ENCODE data around the gene SIGLEC6. TPM values are rescaled to one million over a fixed set of nuclear protein-coding genes. Genes with fewer than 3 reads are reported as not detected.

SIGLEC6 gene
- total RNA-seq, 1 donor from 2014 or later, result 28.7 TPM

DNA sequence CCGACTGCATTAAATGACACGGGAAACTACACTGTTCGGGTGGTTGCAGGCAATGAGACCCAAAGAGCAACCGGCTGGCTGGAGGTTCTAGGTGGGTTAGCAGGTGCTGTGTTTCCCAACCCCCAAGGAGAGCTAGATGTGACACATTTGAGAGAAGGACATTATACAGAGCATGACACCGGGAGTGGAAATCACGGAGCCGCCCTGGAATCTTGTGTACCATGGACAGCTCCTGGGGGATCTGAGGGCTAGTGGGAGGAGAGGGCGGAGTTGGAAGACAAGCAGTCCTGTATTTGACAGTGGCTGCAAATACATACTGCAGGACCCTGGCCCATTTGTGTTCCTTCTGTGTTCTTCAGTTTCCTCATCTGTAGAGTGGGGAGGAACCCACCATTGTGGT is 50.9 kb downstream of the SIGLEC6 start:
- CTCF ChIA-PET, result no interaction called here
- POLR2A ChIA-PET, result no interaction called here
- no peaks in the 10 kb centered on the region for H3K36me3 Mint-ChIP-seq (ENCODE audit: low read depth)
- H3K27ac Mint-ChIP-seq, result no peak overlapping the region
- no peak overlapping the region for H3K4me3 Mint-ChIP-seq
- TF ChIP-seq, protein P1, sequence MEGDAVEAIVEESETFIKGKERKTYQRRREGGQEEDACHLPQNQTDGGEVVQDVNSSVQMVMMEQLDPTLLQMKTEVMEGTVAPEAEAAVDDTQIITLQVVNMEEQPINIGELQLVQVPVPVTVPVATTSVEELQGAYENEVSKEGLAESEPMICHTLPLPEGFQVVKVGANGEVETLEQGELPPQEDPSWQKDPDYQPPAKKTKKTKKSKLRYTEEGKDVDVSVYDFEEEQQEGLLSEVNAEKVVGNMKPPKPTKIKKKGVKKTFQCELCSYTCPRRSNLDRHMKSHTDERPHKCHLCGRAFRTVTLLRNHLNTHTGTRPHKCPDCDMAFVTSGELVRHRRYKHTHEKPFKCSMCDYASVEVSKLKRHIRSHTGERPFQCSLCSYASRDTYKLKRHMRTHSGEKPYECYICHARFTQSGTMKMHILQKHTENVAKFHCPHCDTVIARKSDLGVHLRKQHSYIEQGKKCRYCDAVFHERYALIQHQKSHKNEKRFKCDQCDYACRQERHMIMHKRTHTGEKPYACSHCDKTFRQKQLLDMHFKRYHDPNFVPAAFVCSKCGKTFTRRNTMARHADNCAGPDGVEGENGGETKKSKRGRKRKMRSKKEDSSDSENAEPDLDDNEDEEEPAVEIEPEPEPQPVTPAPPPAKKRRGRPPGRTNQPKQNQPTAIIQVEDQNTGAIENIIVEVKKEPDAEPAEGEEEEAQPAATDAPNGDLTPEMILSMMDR (IDR thresholded peaks at IDR 0.05), result no peak
- DNase-seq (no peak), ATAC-seq (ENCODE audit: low read depth) (no peak)
- intact Hi-C loops (cut with micrococcal nuclease), result no loop called here
- H3K9me3 Mint-ChIP-seq, result no peaks in the 10 kb centered on the region
- H3K4me1 Mint-ChIP-seq, result no peaks in the 10 kb centered on the region
- H3K27me3 Mint-ChIP-seq, result peaks cover 33% of the 10 kb centered on the region

DNA sequence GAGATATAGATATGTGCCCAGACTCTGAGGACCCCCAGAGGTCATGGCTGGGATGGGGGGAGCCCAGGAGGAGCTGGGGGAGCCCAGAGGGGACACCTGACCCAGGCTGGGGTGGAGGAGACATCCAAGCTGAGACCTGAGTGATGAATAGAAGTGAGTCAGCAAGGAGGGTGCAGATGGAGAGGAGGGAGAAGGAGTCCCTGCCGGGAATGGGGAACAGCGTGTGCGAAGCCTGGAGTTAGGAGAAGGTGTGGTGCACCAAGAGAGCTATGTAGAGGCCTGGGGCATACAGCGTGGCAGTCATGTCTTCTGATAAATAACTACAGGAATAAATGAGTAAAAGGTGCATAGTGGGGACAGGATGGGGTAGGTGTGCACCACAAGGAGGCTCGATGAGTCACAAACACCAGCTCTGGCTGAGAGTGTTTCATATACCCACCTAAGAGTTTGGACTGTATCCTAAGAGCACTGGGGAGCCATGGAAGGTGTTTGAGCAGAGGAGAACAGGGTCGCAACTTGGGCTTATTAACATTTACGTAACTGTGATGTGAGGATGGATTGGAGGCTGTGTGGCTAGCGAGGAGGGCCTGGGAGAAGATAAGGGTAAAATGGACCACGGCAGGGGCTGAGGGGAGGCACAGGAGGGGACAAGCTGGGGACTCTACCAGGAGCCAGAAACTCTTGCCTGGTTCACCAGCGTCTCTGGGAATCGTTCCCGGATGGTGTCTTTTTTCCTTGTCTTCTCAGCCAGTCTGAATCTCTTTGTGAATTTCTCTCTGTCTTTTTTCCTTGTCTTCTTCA is 51.7 kb downstream of the SIGLEC6 start:
- TF ChIP-seq, protein P1 (IDR thresholded peaks at IDR 0.05), result no peak
- ChIA-PET CTCF (interaction anchor here (1.3 kb wide), 1 partner anchor 177 kb away, joined by 3 read pairs; no protein-coding TSS in a partner anchor), POLR2A (no interaction called here)
- Mint-ChIP-seq H3K4me1 (peaks cover under 1% of the 10 kb centered on the region), H3K27me3 (peaks cover 30% of the 10 kb centered on the region), H3K4me3 (no peak overlapping the region), H3K27ac (no peak overlapping the region), H3K9me3 (no peaks in the 10 kb centered on the region), H3K36me3 (ENCODE audit: low read depth) (no peaks in the 10 kb centered on the region)
- DNase-seq (no peak), ATAC-seq (ENCODE audit: low read depth) (no peak)
- intact Hi-C loops (cut with micrococcal nuclease), result no loop called here

DNA sequence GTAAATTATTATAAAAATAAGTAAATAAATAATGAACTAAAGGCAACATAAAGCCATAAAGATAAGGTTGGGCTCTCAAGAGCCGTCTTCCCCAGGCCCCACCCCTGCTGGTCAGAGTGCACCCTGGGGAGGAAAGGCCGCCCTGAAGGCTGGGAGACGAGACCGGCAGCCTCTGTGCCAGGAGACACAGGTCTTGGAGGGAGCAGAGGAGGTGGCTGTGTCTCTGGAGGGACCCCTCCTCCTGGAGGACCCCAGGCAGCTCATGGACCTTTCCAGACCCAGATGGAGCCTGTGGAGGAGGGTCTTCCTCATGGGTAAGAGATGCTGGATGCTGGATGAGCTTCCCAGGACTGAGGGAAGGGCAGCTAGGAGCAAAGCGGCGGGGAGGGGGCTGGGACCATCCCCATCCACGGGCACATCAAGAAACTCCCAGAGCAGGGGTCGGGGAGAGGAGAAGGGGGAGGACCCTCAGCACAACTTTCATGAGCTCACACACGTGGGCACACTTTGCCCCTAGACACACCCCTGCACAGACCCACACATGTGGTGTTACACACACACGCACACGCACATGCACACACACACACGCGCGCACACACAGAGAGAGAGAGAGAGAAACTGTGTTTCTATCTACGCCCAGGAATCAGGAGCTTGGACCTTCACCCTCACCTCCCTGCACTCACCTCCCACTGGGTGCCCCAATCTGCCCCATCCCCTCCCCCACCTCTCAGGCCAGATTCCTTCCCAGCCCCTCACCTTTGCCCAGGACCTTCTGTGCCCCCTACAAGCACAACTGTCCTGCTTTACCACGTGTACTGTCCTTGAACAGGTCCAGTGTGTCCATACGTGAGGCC is 52.9 kb downstream of the SIGLEC6 start, which contains the start of gene CEACAM18:
Gene CEACAM18, plus strand, starts transcription at position 159 of the 854 bp plus-strand sequence.
- ChIA-PET CTCF (interaction anchor here (1.3 kb wide), 2 partner anchors 11 to 178 kb away, joined by 3 read pairs; no protein-coding TSS in a partner anchor), POLR2A (no interaction called here)
- Mint-ChIP-seq H3K4me1 (peaks cover 3% of the 10 kb centered on the region), H3K9me3 (no peaks in the 10 kb centered on the region), H3K27me3 (peaks cover 23% of the 10 kb centered on the region), H3K36me3 (ENCODE audit: low read depth) (no peaks in the 10 kb centered on the region), H3K4me3 (no peak within 1 kb of the TSS), H3K27ac (no peak within 1 kb of the TSS)
- intact Hi-C loops (cut with micrococcal nuclease), result no loop called here
- no peak for ATAC-seq (ENCODE audit: low read depth)
- TF ChIP-seq, protein P1 (IDR thresholded peaks at IDR 0.05), result no peak
- DNase-seq, result no peak

- peaks cover 10% of the 10 kb centered on the region for H3K4me1 Mint-ChIP-seq
- CTCF ChIA-PET, result interaction anchor here (11.8 kb wide), 1 partner anchor 181 kb away, joined by 414 read pairs; no protein-coding TSS in a partner anchor
- no peaks in the 10 kb centered on the region for H3K36me3 Mint-ChIP-seq (ENCODE audit: low read depth)
- TF ChIP-seq, protein P1 (IDR thresholded peaks at IDR 0.05), result no peak
- DNase-seq (no peak), ATAC-seq (ENCODE audit: low read depth) (no peak)
- intact Hi-C loops (cut with micrococcal nuclease), result no loop called here
- no peak overlapping the region for H3K27ac Mint-ChIP-seq
- H3K9me3 Mint-ChIP-seq, result no peaks in the 10 kb centered on the region
- POLR2A ChIA-PET, result no interaction called here
- H3K27me3 Mint-ChIP-seq, result peaks cover 23% of the 10 kb centered on the region
- no peak overlapping the region for H3K4me3 Mint-ChIP-seq
These were observed 54.1 kb downstream of the SIGLEC6 start for GRCh38 chr19:51477344-51477743.

DNA sequence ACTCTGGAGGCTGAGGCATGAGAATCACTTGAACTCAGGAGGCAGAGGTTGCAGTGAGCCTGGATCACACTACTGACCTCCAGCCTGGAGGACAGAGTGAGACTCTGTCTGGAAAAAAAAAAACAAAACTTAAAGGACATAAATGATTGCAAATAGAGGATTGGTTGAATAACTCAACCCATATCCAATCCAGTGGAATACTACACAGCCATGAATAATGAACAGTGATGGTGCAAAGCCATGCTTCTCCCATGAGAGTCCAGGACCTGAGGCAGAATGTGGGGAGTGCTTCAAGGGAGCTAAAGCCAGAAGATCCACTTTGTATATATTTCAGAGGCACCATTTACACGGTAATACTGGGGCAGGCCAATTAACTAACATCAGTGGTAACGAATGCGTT is 55.3 kb downstream of the SIGLEC6 start:
- POLR2A ChIA-PET, result no interaction called here
- Mint-ChIP-seq H3K27ac (no peak overlapping the region), H3K4me3 (no peak overlapping the region), H3K9me3 (no peaks in the 10 kb centered on the region), H3K36me3 (ENCODE audit: low read depth) (no peaks in the 10 kb centered on the region), H3K27me3 (peaks cover 20% of the 10 kb centered on the region), H3K4me1 (peaks cover 10% of the 10 kb centered on the region)
- no peak for ATAC-seq (ENCODE audit: low read depth)
- intact Hi-C loops (cut with micrococcal nuclease), result no loop called here
- TF ChIP-seq, protein P1 (IDR thresholded peaks at IDR 0.05), result no peak
- no peak for DNase-seq
- CTCF ChIA-PET, result interaction anchor here (2.0 to 11.8 kb wide), 2 partner anchors 40 to 182 kb away, joined by 4 to 414 read pairs; no protein-coding TSS in a partner anchor

All from activated B cell treated with CpG ODN at 0.5 μM for 24 hours (primary cell).